Measurements from ENCODE around the gene COQ6.
"Not testable (repeated sequence)": the region's sequence is repeated elsewhere in the genome, so short reads cannot be mapped to it uniquely, and the experiment has no call there.

COQ6 gene

GRCh38 chr14:73949752-73950734, at the start of gene COQ6, which contains the start of gene FAM161B:
COQ6 (plus strand) TSS chr14:73950302; CDS start chr14:73950333, 31 bp downstream.
FAM161B (minus strand) TSS chr14:73950094; CDS start chr14:73950026, 68 bp downstream.
- peak; percentile 95 to 98 for DNase-seq

- no peak for DNase-seq
Observed at GRCh38 chr14:73903028-73903427, 47.1 kb upstream of the COQ6 start.

- no peak for DNase-seq
Observed at GRCh38 chr14:73909681-73910080, 40.4 kb upstream of the COQ6 start.

- no peak for DNase-seq
Observed at GRCh38 chr14:73913256-73913655, 36.8 kb upstream of the COQ6 start.

GRCh38 chr14:73916324-73916723, 33.8 kb upstream of the COQ6 start:
- DNase-seq: no peak

GRCh38 chr14:73919457-73919856, 30.6 kb upstream of the COQ6 start:
- DNase-seq: not testable (repeated sequence)

GRCh38 chr14:73924337-73924736, 25.8 kb upstream of the COQ6 start:
- DNase-seq: no peak

GRCh38 chr14:73935666-73936065, 14.4 kb upstream of the COQ6 start:
- no peak for DNase-seq

GRCh38 chr14:73936548-73936947, 13.6 kb upstream of the COQ6 start:
- DNase-seq: no peak

GRCh38 chr14:73937012-73937411, 13.1 kb upstream of the COQ6 start:
- no peak for DNase-seq

- no peak for DNase-seq
Observed at GRCh38 chr14:73942180-73942579, 7.9 kb upstream of the COQ6 start.

GRCh38 chr14:73943083-73943482, 7.0 kb upstream of the COQ6 start:
- DNase-seq: no peak

- no peak for DNase-seq
Observed at GRCh38 chr14:73944432-73945158, 5.5 kb upstream of the COQ6 start.

GRCh38 chr14:73945159-73945670, 4.9 kb upstream of the COQ6 start:
- DNase-seq: no peak

GRCh38 chr14:73953731-73954130, 3.6 kb downstream of the COQ6 start:
- DNase-seq: no peak

- DNase-seq: no peak
Observed at GRCh38 chr14:73955674-73956073, 5.6 kb downstream of the COQ6 start.

- DNase-seq: no peak
Observed at GRCh38 chr14:73958591-73958990, 8.5 kb downstream of the COQ6 start.

GRCh38 chr14:73961192-73961591, 11.1 kb downstream of the COQ6 start:
- DNase-seq: no peak

- no peak for DNase-seq
Observed at GRCh38 chr14:73965216-73965615, 15.1 kb downstream of the COQ6 start.

GRCh38 chr14:73968885-73969284, 18.8 kb downstream of the COQ6 start:
- DNase-seq: no peak

- DNase-seq: no peak
Observed at GRCh38 chr14:73973497-73973896, 23.4 kb downstream of the COQ6 start.

- no peak for DNase-seq
Observed at GRCh38 chr14:73976125-73976524, 26.0 kb downstream of the COQ6 start.

GRCh38 chr14:73977896-73978295, 27.8 kb downstream of the COQ6 start:
- no peak for DNase-seq

- no peak for DNase-seq
Observed at GRCh38 chr14:73988065-73988464, 38.0 kb downstream of the COQ6 start.

Data from NCI-H2081 (cell line).